Thymus (tissue), 11 donors: ENCODE data around the gene SCGB1C2. TPM values are rescaled to one million over a fixed set of nuclear protein-coding genes. Genes with fewer than 3 reads are reported as not detected.

Source experiments
- DNase-seq, 9 donors: peaks; one replicate each; pipeline ENCODE4 v3.0.0-alpha.2; 2013; ENCODE audit warnings: low spot score in 9 of 9, low read depth in 6 of 9, missing footprints in 1 of 9
- H3K27ac ChIP-seq, 2 donors: one replicate each; pipeline ENCODE4 v1.5.1; 2013; ENCODE audit warnings: control low read depth in 1 of 2, low read depth in 1 of 2, low read length in 1 of 2, mild to moderate bottlenecking in 1 of 2, moderate library complexity in 1 of 2
- H3K27me3 ChIP-seq, 2 donors: one replicate each; pipeline ENCODE4 v1.5.1; 2013; ENCODE audit warnings: low read length in 1 of 2; ENCODE audit not compliant: control insufficient read depth in 2 of 2, insufficient read depth in 1 of 2
- H3K36me3 ChIP-seq, 2 donors: one replicate each; pipeline ENCODE4 v1.5.1; 2013; ENCODE audit warnings: low read length in 1 of 2, mild to moderate bottlenecking in 1 of 2, moderate library complexity in 1 of 2; ENCODE audit not compliant: control insufficient read depth in 2 of 2, insufficient read depth in 2 of 2
- H3K4me1 ChIP-seq, 2 donors: one replicate each; pipeline ENCODE4 v1.5.1; 2013; ENCODE audit warnings: low read length in 2 of 2; ENCODE audit not compliant: control insufficient read depth in 2 of 2, insufficient read depth in 2 of 2
- H3K4me3 ChIP-seq, 2 donors: one replicate each; pipeline ENCODE4 v1.5.1; 2013; ENCODE audit warnings: low read length in 2 of 2, control low read depth in 1 of 2, mild to moderate bottlenecking in 1 of 2
- H3K9me3 ChIP-seq, 2 donors: one replicate each; pipeline ENCODE4 v1.5.1; 2013; ENCODE audit warnings: low read length in 1 of 2, mild to moderate bottlenecking in 1 of 2; ENCODE audit not compliant: control insufficient read depth in 2 of 2, insufficient read depth in 1 of 2
- WGBS: extraction: QIAGEN DNeasy Blood & Tissue Kit; methylation state at CpG from one replicate; pipeline ENCODE4 v1.1.7; 2013; 5-methylcytosine and 5-hydroxymethylcytosine counted together
- polyA plus RNA-seq: library from polyadenylated mRNA; stranded (reverse); fragments of 200-250 nt; gene quantifications from one replicate; pipeline ENCODE4 v1.2.3, GENCODE V29; 2013
- total RNA-seq: library from RNA; stranded (reverse); fragments of 120-200 nt; gene quantifications from one replicate; pipeline ENCODE4 v1.2.4, GENCODE V29; 2013
- donor health status: healthy.

The SCGB1C2 gene
- total and polyA plus RNA-seq, 2 donors = 0.50 TPM; not detected in 1

- H3K4me3 ChIP-seq = no peak overlapping the region
- H3K36me3 ChIP-seq = no peaks in the 10 kb centered on the region
- no peak overlapping the region for H3K27ac ChIP-seq
- DNase-seq = no peak
- no peaks in the 10 kb centered on the region for H3K9me3 ChIP-seq
- peaks cover 18 to 42% of the 10 kb centered on the region in 2 donors for H3K27me3 ChIP-seq
- WGBS = 72% methylated on average over 14 of the region's 14 CpGs
- peaks cover 0 to 2% of the 10 kb centered on the region in 2 donors for H3K4me1 ChIP-seq
Observed at GRCh38 chr17:185445-186138, 48.2 kb downstream of the SCGB1C2 start.

- H3K27me3 ChIP-seq = peaks cover 3 to 33% of the 10 kb centered on the region in 2 donors
- no peaks in the 10 kb centered on the region for H3K9me3 ChIP-seq
- H3K4me1 ChIP-seq = no peaks in the 10 kb centered on the region
- 92% methylated on average over 2 of the region's 2 CpGs for WGBS
- no peak for DNase-seq
- no peak overlapping the region for H3K27ac ChIP-seq
- H3K36me3 ChIP-seq = no peaks in the 10 kb centered on the region
- H3K4me3 ChIP-seq = no peak overlapping the region
Observed at GRCh38 chr17:187130-187529, 49.8 kb downstream of the SCGB1C2 start.

Other genes with a start within 250 kb of the SCGB1C2 start
- gene DOC2B, start 44.1 kb downstream of the SCGB1C2 start, total RNA-seq = 2.9 TPM
- 4.4 TPM for gene DOC2B, start 44.1 kb downstream of the SCGB1C2 start, polyA plus RNA-seq
- 2.6 TPM for gene RPH3AL, start 215.2 kb downstream of the SCGB1C2 start, total RNA-seq
- gene RPH3AL, start 215.2 kb downstream of the SCGB1C2 start, polyA plus RNA-seq = 3.2 TPM